Measurements from ENCODE around the gene DOCK11. TPM values are rescaled to one million over a fixed set of nuclear protein-coding genes. Genes with fewer than 3 reads are reported as not detected.

Gene DOCK11
- total and polyA plus RNA-seq, 12 donors, result 1.3 to 9.4 (median 3.0) TPM

DNA sequence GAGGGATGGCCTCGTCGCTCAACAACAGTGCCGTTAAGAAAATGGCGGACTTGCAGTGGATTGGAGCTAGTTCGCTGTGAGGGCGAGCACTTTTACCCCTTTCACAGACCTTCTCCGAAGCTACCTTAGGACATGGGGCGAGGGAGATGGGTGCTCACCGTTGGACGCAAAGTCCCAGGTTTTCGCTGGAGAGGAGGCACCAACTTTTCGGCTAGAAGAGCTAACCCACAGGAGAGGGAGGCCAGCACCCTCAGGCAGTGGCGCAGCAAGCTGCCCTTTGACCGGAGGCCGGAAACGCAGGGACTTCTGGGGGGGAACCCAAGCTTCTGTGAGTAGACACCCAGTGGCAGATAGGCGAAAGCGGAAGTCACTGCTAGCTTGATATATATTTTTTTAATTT, 138.7 kb downstream of the DOCK11 start:
- 97 to 99% methylated on average over 18 of the region's 18 CpGs for WGBS, 2 donors
- H3K36me3 ChIP-seq, result peaks cover 0 to 67% (median 0%) of the 10 kb centered on the region in 9 donors
- TF ChIP-seq, protein P1, sequence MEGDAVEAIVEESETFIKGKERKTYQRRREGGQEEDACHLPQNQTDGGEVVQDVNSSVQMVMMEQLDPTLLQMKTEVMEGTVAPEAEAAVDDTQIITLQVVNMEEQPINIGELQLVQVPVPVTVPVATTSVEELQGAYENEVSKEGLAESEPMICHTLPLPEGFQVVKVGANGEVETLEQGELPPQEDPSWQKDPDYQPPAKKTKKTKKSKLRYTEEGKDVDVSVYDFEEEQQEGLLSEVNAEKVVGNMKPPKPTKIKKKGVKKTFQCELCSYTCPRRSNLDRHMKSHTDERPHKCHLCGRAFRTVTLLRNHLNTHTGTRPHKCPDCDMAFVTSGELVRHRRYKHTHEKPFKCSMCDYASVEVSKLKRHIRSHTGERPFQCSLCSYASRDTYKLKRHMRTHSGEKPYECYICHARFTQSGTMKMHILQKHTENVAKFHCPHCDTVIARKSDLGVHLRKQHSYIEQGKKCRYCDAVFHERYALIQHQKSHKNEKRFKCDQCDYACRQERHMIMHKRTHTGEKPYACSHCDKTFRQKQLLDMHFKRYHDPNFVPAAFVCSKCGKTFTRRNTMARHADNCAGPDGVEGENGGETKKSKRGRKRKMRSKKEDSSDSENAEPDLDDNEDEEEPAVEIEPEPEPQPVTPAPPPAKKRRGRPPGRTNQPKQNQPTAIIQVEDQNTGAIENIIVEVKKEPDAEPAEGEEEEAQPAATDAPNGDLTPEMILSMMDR (IDR thresholded peaks at IDR 0.05), result no peak
- H3K4me1 ChIP-seq, result peaks cover 0 to 7% (median 0%) of the 10 kb centered on the region in 9 donors
- no peak overlapping the region for H3K27ac ChIP-seq
- H3K9me3 ChIP-seq, result no peaks in the 10 kb centered on the region
- intact Hi-C loops (cut with DNase I), result no loop called here
- peaks cover 0 to 12% (median 0%) of the 10 kb centered on the region in 7 donors for H3K27me3 ChIP-seq
- ATAC-seq (no peak), DNase-seq (no peak)
- no peak overlapping the region for H3K4me3 ChIP-seq

DNA sequence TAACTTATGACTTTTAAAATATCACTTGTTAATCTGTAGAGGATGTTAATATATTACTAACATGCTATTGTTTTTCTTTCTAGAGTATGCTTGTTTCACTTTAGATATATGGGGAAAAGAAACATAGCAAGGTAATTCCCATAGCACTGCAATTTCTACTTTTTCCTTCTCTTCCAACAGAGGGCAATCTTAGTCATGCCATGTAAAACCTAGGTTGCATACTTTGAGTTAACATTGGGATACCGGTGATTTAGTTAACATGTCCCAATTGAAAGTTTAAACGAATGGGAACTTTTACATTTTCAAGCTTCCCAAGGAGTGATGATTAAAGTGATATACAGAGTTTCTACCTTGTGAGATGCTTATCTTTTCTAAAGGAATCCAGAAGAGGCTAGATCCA, 142.4 kb downstream of the DOCK11 start:
- DNase-seq (no peak), ATAC-seq (no peak)
- H3K27ac ChIP-seq, result no peak overlapping the region
- no peak overlapping the region for H3K4me3 ChIP-seq
- intact Hi-C loops (cut with DNase I), result loop anchor here in 2 of 10 donors (5.0 kb wide), 1 partner anchor 169 kb away; no protein-coding TSS in a partner anchor
- peaks cover 0 to 14% (median 0%) of the 10 kb centered on the region in 7 donors for H3K27me3 ChIP-seq
- no peaks in the 10 kb centered on the region for H3K9me3 ChIP-seq
- TF ChIP-seq, protein P1 (IDR thresholded peaks at IDR 0.05), result peak in 6 of 9 donors; percentile 14 to 40 (median 24)
- peaks cover 0 to 80% (median 0%) of the 10 kb centered on the region in 9 donors for H3K36me3 ChIP-seq
- 33 to 37% methylated on average over 2 of the region's 2 CpGs for WGBS, 2 donors
- no peaks in the 10 kb centered on the region for H3K4me1 ChIP-seq

DNA sequence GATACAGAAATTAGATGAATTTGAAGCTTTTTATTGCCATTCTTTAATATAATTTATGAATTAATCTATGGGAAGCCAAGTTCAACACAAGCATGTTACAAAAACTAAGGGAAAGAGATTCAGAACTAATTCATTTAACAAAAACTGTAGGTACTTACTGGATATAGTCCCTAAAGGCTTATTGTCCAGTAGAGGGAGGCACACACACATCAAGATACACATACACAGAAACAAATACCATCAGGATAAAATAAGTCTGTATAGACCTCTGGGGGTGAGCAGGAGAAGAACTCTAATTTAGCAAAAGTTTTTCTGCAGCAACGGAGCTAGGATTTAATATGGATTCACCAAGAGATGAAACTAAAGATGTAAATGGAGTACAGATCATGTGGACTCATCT, 148.8 kb downstream of the DOCK11 start:
- Histone ChIP-seq H3K4me3 (no peak overlapping the region), H3K4me1 (no peaks in the 10 kb centered on the region), H3K27ac (no peak overlapping the region), H3K36me3 (peaks cover 0 to 57% (median 0%) of the 10 kb centered on the region in 9 donors), H3K9me3 (no peaks in the 10 kb centered on the region), H3K27me3 (peaks cover 0 to 7% (median 0%) of the 10 kb centered on the region in 7 donors)
- WGBS, 2 donors, result 26 to 46% methylated on average over 1 of the region's 1 CpG
- DNase-seq (peak in 1 of 2 donors; percentile 3), ATAC-seq (peak in 1 of 8 donors; percentile 48)
- TF ChIP-seq, protein P1 (IDR thresholded peaks at IDR 0.05), result peak in 8 of 9 donors; percentile 9 to 59 (median 43)
- intact Hi-C loops (cut with DNase I), result loop anchor here in 8 of 10 donors (2.0 to 10.0 kb wide), 3 partner anchors 160 to 163 kb away; no protein-coding TSS in a partner anchor

DNA sequence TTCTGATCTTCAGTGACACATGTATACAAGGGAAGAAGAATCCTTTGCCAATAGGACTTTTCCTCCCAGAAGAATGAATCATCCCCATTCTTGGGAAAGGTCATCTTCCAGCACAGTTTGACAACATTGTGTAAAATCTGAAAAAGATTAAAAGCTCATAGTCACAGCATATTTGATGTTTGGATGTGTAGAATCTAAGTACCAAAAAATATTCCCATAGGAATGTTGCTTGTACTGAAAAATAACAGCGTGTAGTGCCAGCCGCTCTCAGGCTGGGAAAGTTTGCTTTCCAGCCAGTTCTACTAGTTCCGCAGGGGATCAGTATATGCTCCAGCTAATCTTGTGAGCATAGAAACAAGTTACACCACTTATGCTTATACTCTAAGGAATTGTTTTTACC, 157.1 kb downstream of the DOCK11 start:
- Histone ChIP-seq H3K4me3 (no peak overlapping the region), H3K36me3 (peaks cover 0 to 42% (median 0%) of the 10 kb centered on the region in 9 donors), H3K27ac (no peak overlapping the region), H3K4me1 (peaks cover 0 to 6% (median 0%) of the 10 kb centered on the region in 9 donors), H3K27me3 (peaks cover 0 to 9% (median 0%) of the 10 kb centered on the region in 7 donors), H3K9me3 (no peaks in the 10 kb centered on the region)
- no peak for ATAC-seq
- TF ChIP-seq, protein P1 (IDR thresholded peaks at IDR 0.05), result no peak
- WGBS, 2 donors, result 80 to 92% methylated on average over 3 of the region's 3 CpGs
- intact Hi-C loops (cut with DNase I), result no loop called here
- DNase-seq, result no peak

All from heart right ventricle (tissue), 16 donors.